GM04504 (cell line): ENCODE results near the gene SORL1.

Experiments
- DNase-seq: peaks from one replicate; pipeline ENCODE4 v3.0.0-alpha.2; 2012; ENCODE audit warnings: low read depth

The SORL1 gene

GRCh38 chr11:121455115-121455514, 3.0 kb downstream of the SORL1 start:
- DNase-seq, result no peak

- DNase-seq, result no peak
These were observed 4.0 kb downstream of the SORL1 start for GRCh38 chr11:121456151-121456550.

GRCh38 chr11:121456816-121457431, 4.8 kb downstream of the SORL1 start:
- no peak for DNase-seq

GRCh38 chr11:121458551-121458950, 6.4 kb downstream of the SORL1 start:
- no peak for DNase-seq

GRCh38 chr11:121459413-121460017, 7.4 kb downstream of the SORL1 start:
- no peak for DNase-seq

GRCh38 chr11:121460941-121461514, 8.9 kb downstream of the SORL1 start:
- DNase-seq, result no peak

- DNase-seq, result no peak
These were observed 9.7 kb downstream of the SORL1 start for GRCh38 chr11:121461843-121462242.

GRCh38 chr11:121463689-121464335, 11.7 kb downstream of the SORL1 start:
- DNase-seq, result no peak

GRCh38 chr11:121464352-121464946, 12.3 kb downstream of the SORL1 start:
- DNase-seq, result peak; percentile 81

- DNase-seq, result no peak
These were observed 13.6 kb downstream of the SORL1 start for GRCh38 chr11:121465709-121466062.

GRCh38 chr11:121466063-121466794, 14.1 kb downstream of the SORL1 start:
- DNase-seq, result peak; percentile 89

- no peak for DNase-seq
These were observed 15.4 kb downstream of the SORL1 start for GRCh38 chr11:121467471-121467870.

- no peak for DNase-seq
These were observed 15.9 kb downstream of the SORL1 start for GRCh38 chr11:121467965-121468364.

- DNase-seq, result no peak
These were observed 17.8 kb downstream of the SORL1 start for GRCh38 chr11:121469910-121470309.

- no peak for DNase-seq
These were observed 19.1 kb downstream of the SORL1 start for GRCh38 chr11:121471167-121471566.

GRCh38 chr11:121472312-121472711, 20.2 kb downstream of the SORL1 start:
- DNase-seq, result no peak

- DNase-seq, result no peak
These were observed 21.1 kb downstream of the SORL1 start for GRCh38 chr11:121473064-121473777.

GRCh38 chr11:121474680-121475079, 22.6 kb downstream of the SORL1 start:
- DNase-seq, result no peak

GRCh38 chr11:121476379-121477032, 24.4 kb downstream of the SORL1 start:
- DNase-seq, result no peak

GRCh38 chr11:121478226-121478894, 26.2 kb downstream of the SORL1 start:
- no peak for DNase-seq
